H1 (cell line): Measurements from ENCODE around the gene SPG11. TPM values are rescaled to one million over a fixed set of nuclear protein-coding genes. Genes with fewer than 3 reads are reported as not detected.
A peak's percentile ranks its signal among the peaks of the same experiment; 100 is the strongest.

Experiments
- CTCF ChIA-PET: fragments of 300-600 bp; sonication (Branson Sonifier 250); formaldehyde crosslinking; loops from one replicate; lab custom pipeline; 2021; ENCODE audit not compliant: partially characterized antibody; lab: Charles Lee
- POLR2A ChIA-PET: fragments of 300-600 bp; sonication (Branson Sonifier 250); formaldehyde crosslinking; loops from one replicate; lab custom pipeline; 2021; ENCODE audit warnings: inconsistent platforms; ENCODE audit not compliant: partially characterized antibody; lab: Charles Lee
- DNase-seq, 2 experiments: peaks; one replicate each; pipeline versions ENCODE4 v3.0.0 to v3.0.0-alpha.2; 2010 to 2022; ENCODE audit warnings: low spot score in 2 of 2, low read depth in 1 of 2, mixed read lengths in 1 of 2
- FAIRE-seq: peaks from 2 replicates; lab custom pipeline; 2011; peaks lifted over from hg19 to GRCh38; lab: Jason Lieb, UNC
- H2AFZ ChIP-seq: 2 replicates; pipeline ENCODE4 v1.8.1; 2012; ENCODE audit warnings: low read length, inconsistent platforms
- H2AK5ac ChIP-seq: 2 replicates; pipeline ENCODE4 v1.6.1; 2013; ENCODE audit warnings: low read depth, low read length
- H2BK120ac ChIP-seq: replicated peaks from 2 replicates; pipeline ENCODE3; 2013; ENCODE audit warnings: low read depth, low read length, inconsistent platforms
- H2BK12ac ChIP-seq: 2 replicates; pipeline ENCODE4 v1.6.1; 2013; ENCODE audit warnings: low read depth, low read length
- H2BK15ac ChIP-seq: 2 replicates; pipeline ENCODE4 v1.6.1; 2013; ENCODE audit warnings: low read length
- H2BK20ac ChIP-seq: 2 replicates; pipeline ENCODE4 v1.6.1; 2013; ENCODE audit warnings: low read length
- H2BK5ac ChIP-seq: 2 replicates; pipeline ENCODE4 v1.6.1; 2013; ENCODE audit warnings: low read depth, low read length
- H3K14ac ChIP-seq: 2 replicates; pipeline ENCODE4 v1.6.1; 2013; ENCODE audit warnings: inconsistent platforms; ENCODE audit not compliant: insufficient read length
- H3K18ac ChIP-seq: 2 replicates; pipeline ENCODE4 v1.6.1; 2013; ENCODE audit warnings: low read length; ENCODE audit errors: extremely low read depth
- H3K23ac ChIP-seq: 2 replicates; pipeline ENCODE4 v1.6.1; 2013; ENCODE audit warnings: inconsistent platforms; ENCODE audit not compliant: insufficient read length
- H3K23me2 ChIP-seq: 2 replicates; pipeline ENCODE4 v1.6.1; 2013; ENCODE audit warnings: low read depth, low read length
- H3K27ac ChIP-seq: 2 replicates; pipeline ENCODE4 v1.6.1; 2011; ENCODE audit warnings: low read depth, low read length, inconsistent platforms
- H3K27me3 ChIP-seq, 4 experiments: replicated peaks in 1 of 4; 1 replicate in 1 of 4; 2 replicates in 3 of 4; pipeline versions ENCODE4 v1.6.1 to v1.8.1; 2011 to 2013; ENCODE audit warnings: low read length in 3 of 4, mild to moderate bottlenecking in 3 of 4, inconsistent platforms in 2 of 4, mixed read lengths in 2 of 4, moderate library complexity in 1 of 4; ENCODE audit not compliant: control insufficient read depth in 3 of 4, insufficient read depth in 3 of 4; ENCODE audit errors: extremely low read depth in 1 of 4
- H3K36me3 ChIP-seq, 4 experiments: 2 replicates each; pipeline versions ENCODE4 v1.6.1 to v1.8.1; 2011 to 2013; ENCODE audit warnings: mild to moderate bottlenecking in 4 of 4, low read length in 3 of 4, moderate library complexity in 2 of 4, control low read depth in 1 of 4, inconsistent platforms in 1 of 4; ENCODE audit not compliant: insufficient read depth in 4 of 4, control insufficient read depth in 2 of 4
- H3K4ac ChIP-seq: replicated peaks from 2 replicates; pipeline ENCODE3; 2013; ENCODE audit warnings: low read length, low read depth, mixed read lengths, inconsistent platforms; ENCODE audit not compliant: insufficient read length
- H3K4me1 ChIP-seq, 4 experiments: replicated peaks in 1 of 4; 1 replicate in 1 of 4; 2 replicates in 3 of 4; pipeline versions ENCODE4 v1.6.1 to v1.8.1; 2011 to 2013; ENCODE audit warnings: low read length in 3 of 4, inconsistent platforms in 2 of 4, mixed read lengths in 1 of 4; ENCODE audit not compliant: insufficient read depth in 4 of 4, control insufficient read depth in 3 of 4
- H3K4me2 ChIP-seq, 2 experiments: 2 replicates each; pipeline versions ENCODE4 v1.6.1 to v1.8.1; 2011 to 2013; ENCODE audit warnings: low read depth in 2 of 2, low read length in 2 of 2, control low read depth in 1 of 2, inconsistent platforms in 1 of 2, mild to moderate bottlenecking in 1 of 2; ENCODE audit not compliant: insufficient read depth in 1 of 2
- H3K4me3 ChIP-seq, 4 experiments: fragments of 200-600, 300-600 bp in 1 of 4; sonication (generic), shearing (Covaris generic), sonication (Bioruptor Twin) in 1 of 4; 2 replicates each; pipeline versions ENCODE4 v1.5.1 to v1.8.1; 2011 to 2016; ENCODE audit warnings: low read length in 4 of 4, low read depth in 3 of 4, control low read depth in 2 of 4, inconsistent platforms in 2 of 4, mild to moderate bottlenecking in 2 of 4, mixed read lengths in 1 of 4, moderate library complexity in 1 of 4; ENCODE audit not compliant: insufficient read depth in 2 of 4; ENCODE audit errors: extremely low read depth in 1 of 4
- H3K56ac ChIP-seq: replicated peaks from 2 replicates; pipeline ENCODE3; 2013; ENCODE audit warnings: low read depth, mild to moderate bottlenecking, mixed read lengths, low read length, inconsistent platforms; ENCODE audit not compliant: insufficient read length
- H3K79me1 ChIP-seq: 2 replicates; pipeline ENCODE4 v1.6.1; 2013; ENCODE audit warnings: low read depth, low read length, control low read depth
- H3K79me2 ChIP-seq, 2 experiments: 2 replicates each; pipeline versions ENCODE4 v1.6.1 to v1.8.1; 2012 to 2013; ENCODE audit warnings: low read length in 2 of 2, mild to moderate bottlenecking in 2 of 2, inconsistent platforms in 1 of 2; ENCODE audit not compliant: insufficient read depth in 2 of 2, control insufficient read depth in 1 of 2
- H3K9ac ChIP-seq, 4 experiments: replicated peaks in 1 of 4; 1 replicate in 1 of 4; 2 replicates in 3 of 4; pipeline versions ENCODE4 v1.6.1 to v1.8.1; 2011 to 2013; ENCODE audit warnings: low read depth in 3 of 4, low read length in 3 of 4, control low read depth in 2 of 4, mild to moderate bottlenecking in 2 of 4, moderate library complexity in 2 of 4, inconsistent platforms in 1 of 4; ENCODE audit errors: extremely low read depth in 1 of 4
- H3K9me3 ChIP-seq, 2 experiments: 2 replicates each; pipeline versions ENCODE4 v1.6.1 to v1.8.1; 2012 to 2013; ENCODE audit warnings: mild to moderate bottlenecking in 2 of 2, moderate library complexity in 2 of 2, control low read depth in 1 of 2, inconsistent platforms in 1 of 2, low read depth in 1 of 2, low read length in 1 of 2, mixed read lengths in 1 of 2; ENCODE audit not compliant: insufficient read depth in 2 of 2
- H4K20me1 ChIP-seq, 2 experiments: replicated peaks in 1 of 2; 2 replicates each; pipeline versions ENCODE3 to v1.8.1; 2011 to 2013; ENCODE audit warnings: inconsistent platforms in 2 of 2, low read length in 2 of 2, mild to moderate bottlenecking in 1 of 2; ENCODE audit not compliant: insufficient read depth in 2 of 2, control insufficient read depth in 1 of 2
- H4K5ac ChIP-seq: 2 replicates; pipeline ENCODE4 v1.6.1; 2013; ENCODE audit warnings: low read length, low read depth, mixed read lengths, inconsistent platforms; ENCODE audit not compliant: insufficient read length
- H4K8ac ChIP-seq: 2 replicates; pipeline ENCODE4 v1.8.0; 2013; ENCODE audit warnings: mild to moderate bottlenecking, moderate library complexity, low read length, inconsistent platforms; ENCODE audit not compliant: insufficient read depth; ENCODE audit errors: extremely low read depth
- H4K91ac ChIP-seq: replicated peaks from 2 replicates; pipeline ENCODE3; 2013; ENCODE audit warnings: low read length, mixed read lengths, inconsistent platforms; ENCODE audit not compliant: insufficient read length
- JUN ChIP-seq: IDR thresholded peaks from 2 replicates; pipeline ENCODE4 v1.6.1; 2011; ENCODE audit warnings: low read depth, mild to moderate bottlenecking, improper control_type of control experiment, low read length
- RAD21 ChIP-seq, 2 experiments: IDR thresholded peaks in 1 of 2; conservative IDR thresholded peaks in 1 of 2; 2 replicates each; pipeline ENCODE4 v1.6.1; 2011; ENCODE audit warnings: low read depth in 2 of 2, low read length in 2 of 2, improper control_type of control experiment in 1 of 2, inconsistent platforms in 1 of 2, mild to moderate bottlenecking in 1 of 2, moderate library complexity in 1 of 2
- WGBS, 2 experiments: shearing (Covaris generic) in 1 of 2; methylation state at CpG; one replicate each; pipeline versions ENCODE4 v1.1.6 to v1.1.7; 2013 to 2015; ENCODE audit warnings: low lambda C conversion rate in 2 of 2, mixed read lengths in 2 of 2, inconsistent platforms in 1 of 2, low coverage in 1 of 2, missing lambda C conversion rate in 1 of 2; ENCODE audit not compliant: insufficient replicate concordance in 2 of 2, insufficient coverage in 1 of 2, insufficient read length in 1 of 2; ENCODE audit errors: extremely low coverage in 1 of 2, missing lambda C conversion rate in 1 of 2; 5-methylcytosine and 5-hydroxymethylcytosine counted together
- polyA plus RNA-seq, 7 experiments: library from polyadenylated mRNA; depleted of rRNA in 3 of 7; stranded (reverse) in 5 of 7; unstranded in 2 of 7; fragments of >200 nt in 5 of 7; fragments of 200-250 nt in 2 of 7; gene quantifications; 1 replicate in 5 of 7; 2 replicates in 1 of 7; 4 replicates in 1 of 7; pipeline versions ENCODE4 v1.2.1 to v1.2.3, GENCODE V29; 2011 to 2013; ENCODE audit warnings: missing spikeins in 2 of 7, mixed read lengths in 2 of 7
- total RNA-seq: library from RNA; stranded (reverse); fragmentation: NEBNext Ultra II Directional; extraction: Animal tissue kit (Norgen Biotek cat#: 25700); gene quantifications from 2 replicates; pipeline ENCODE4 v1.2.1, GENCODE V29; 2021

SPG11 gene
- total and polyA plus RNA-seq, 2 of the 8 experiments (the other 6 are each of a cell fraction or from before 2014, with no cell fraction given), result 37.1 to 38.6 TPM

GRCh38 chr15:44593042-44593736 is 70.3 kb downstream of the SPG11 start:
- Histone ChIP-seq H4K5ac (no peak overlapping the region), H3K27ac (no peak overlapping the region), H3K23me2 (no peaks in the 10 kb centered on the region), H3K56ac (no peak overlapping the region), H2BK5ac (no peak overlapping the region), H2BK15ac (no peak overlapping the region), H3K14ac (no peak overlapping the region), H3K4me1 (no peaks in the 10 kb centered on the region), H3K4me2 (no peak overlapping the region), H4K20me1 (peaks cover 0 to 1% of the 10 kb centered on the region in 2 experiments), H3K9ac (no peak overlapping the region), H3K36me3 (peaks cover 12 to 60% (median 33%) of the 10 kb centered on the region in 4 experiments; a peak in 7 of 8 replicates), H3K79me1 (no peaks in the 10 kb centered on the region), H2BK12ac (no peak overlapping the region), H3K9me3 (no peaks in the 10 kb centered on the region), H3K23ac (no peak overlapping the region), H4K91ac (no peak overlapping the region), H2BK120ac (no peak overlapping the region), H3K27me3 (no peaks in the 10 kb centered on the region), H3K4me3 (no peak overlapping the region), H3K4ac (no peak overlapping the region), H2AFZ (no peak overlapping the region), H2AK5ac (no peak overlapping the region), H4K8ac (no peak overlapping the region), H3K18ac (no peak overlapping the region), H2BK20ac (no peak overlapping the region), H3K79me2 (no peaks in the 10 kb centered on the region)
- TF ChIP-seq RAD21 (IDR thresholded peaks at IDR 0.05 in 1 of 2, conservative IDR thresholded peaks at IDR 0.05 in 1 of 2; ENCODE audit: low read depth in 2 of 2, low read length in 2 of 2) (0 out of 4 replicates have a peak, but pooled peaks of 1 of the 2 experiments have one; percentile 17), JUN (no peak)
- WGBS, 2 experiments, result 84% methylated on average over 7 of the region's 7 CpGs; no CpG with 5 or more reads in 1 of the 2 experiments
- POLR2A ChIA-PET, result no interaction called here
- CTCF ChIA-PET, result interaction anchor here (0.7 to 1.6 kb wide), 5 partner anchors 9 to 79 kb away, joined by 3 to 5 read pairs (median 4); no protein-coding TSS in a partner anchor
- DNase-seq, result no peak
- FAIRE-seq, result no peak
